GM23248 (cell line): ENCODE measurements around the gene PF4V1.

Source experiments
- EZH2 ChIP-seq: fragments of 200-600 bp; sonication (generic); IDR thresholded peaks from 2 replicates; pipeline ENCODE4 v1.6.1; 2018; ENCODE audit warnings: antibody characterized with exemption, mild to moderate bottlenecking; ENCODE audit not compliant: insufficient read depth, poor library complexity, severe bottlenecking
- EZH2phosphoT487 ChIP-seq: fragments of 200-600 bp; sonication (generic); IDR thresholded peaks from 2 replicates; pipeline ENCODE4 v1.6.1; 2018; ENCODE audit warnings: antibody characterized with exemption, moderate library complexity, mild to moderate bottlenecking, low read depth; ENCODE audit not compliant: insufficient read depth

DNA sequence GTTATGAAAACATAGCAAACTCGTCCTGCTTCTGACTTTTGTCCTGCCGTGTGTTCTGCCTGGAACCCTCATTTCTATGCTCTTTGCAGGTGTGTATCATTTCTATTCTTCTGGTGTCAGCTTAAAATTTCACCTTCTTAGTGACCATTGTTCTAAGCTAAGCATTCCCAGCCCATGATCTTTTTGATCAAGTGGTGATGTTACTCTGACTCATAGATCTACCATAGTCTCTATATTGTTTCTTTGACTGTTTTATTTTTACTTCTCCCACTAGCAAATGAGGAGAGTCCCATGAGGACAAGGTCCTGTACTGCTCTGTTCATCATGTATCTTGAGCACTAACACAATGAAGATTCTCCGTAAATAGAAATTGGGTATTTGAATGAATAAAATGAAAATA lies 30.7 kb upstream of the PF4V1 start:
- no peak for TF ChIP-seq EZH2
- TF ChIP-seq EZH2phosphoT487: no peak
